Duodenal mucosa (tissue), 2 donors: ENCODE data around the gene MEIKIN.

Experiments
- H3K27ac ChIP-seq: one replicate; pipeline ENCODE4 v1.7.0; 2013; ENCODE audit warnings: low read depth, low read length
- H3K27me3 ChIP-seq, 2 donors: one replicate each; pipeline ENCODE4 v1.7.0; 2013; ENCODE audit warnings: low read length in 2 of 2, control low read depth in 1 of 2; ENCODE audit not compliant: insufficient read depth in 2 of 2, control insufficient read depth in 1 of 2
- H3K36me3 ChIP-seq, 2 donors: one replicate each; pipeline ENCODE4 v1.7.0; 2013; ENCODE audit warnings: low read length in 2 of 2, control low read depth in 1 of 2; ENCODE audit not compliant: insufficient read depth in 2 of 2, control insufficient read depth in 1 of 2
- H3K4me1 ChIP-seq, 2 donors: one replicate each; pipeline ENCODE4 v1.7.0; 2013; ENCODE audit warnings: low read length in 2 of 2, control low read depth in 1 of 2; ENCODE audit not compliant: insufficient read depth in 2 of 2, control insufficient read depth in 1 of 2
- H3K4me3 ChIP-seq, 2 donors: one replicate each; pipeline ENCODE4 v1.7.0; 2013; ENCODE audit warnings: low read length in 2 of 2, low read depth in 1 of 2
- H3K9ac ChIP-seq, 2 donors: one replicate each; pipeline ENCODE4 v1.7.0; 2013; ENCODE audit warnings: low read length in 2 of 2, low read depth in 1 of 2
- H3K9me3 ChIP-seq, 2 donors: one replicate each; pipeline ENCODE4 v1.7.0; 2013; ENCODE audit warnings: low read length in 2 of 2, control low read depth in 1 of 2; ENCODE audit not compliant: control insufficient read depth in 1 of 2

MEIKIN gene

DNA sequence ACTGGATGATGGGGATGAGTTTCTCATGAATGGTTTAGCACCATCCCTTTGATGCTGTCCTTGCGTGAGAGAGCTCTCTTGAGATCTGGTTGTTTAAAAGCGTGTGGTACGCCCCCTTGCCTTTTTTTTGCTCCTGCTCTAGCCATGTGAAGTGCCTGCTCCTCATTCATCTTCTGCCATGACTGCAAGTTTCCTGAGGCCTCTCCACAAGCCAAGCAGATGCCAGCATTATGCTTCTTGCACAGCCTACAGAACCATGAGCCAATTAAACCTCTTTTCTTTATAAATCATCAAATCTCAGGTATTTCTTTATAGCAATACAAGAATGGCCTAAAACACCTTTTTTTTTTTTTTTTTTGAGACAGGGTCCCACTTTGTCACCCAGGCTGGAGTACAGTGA, 181.5 kb downstream of the MEIKIN start:
- H3K27me3 ChIP-seq, result no peaks in the 10 kb centered on the region
- peaks cover 5 to 11% of the 10 kb centered on the region in 2 donors for H3K36me3 ChIP-seq
- H3K4me3 ChIP-seq, result no peak overlapping the region
- no peak overlapping the region for H3K9ac ChIP-seq
- H3K4me1 ChIP-seq, result peaks cover 0 to under 1% of the 10 kb centered on the region in 2 donors
- no peaks in the 10 kb centered on the region for H3K9me3 ChIP-seq
- no peak overlapping the region for H3K27ac ChIP-seq

DNA sequence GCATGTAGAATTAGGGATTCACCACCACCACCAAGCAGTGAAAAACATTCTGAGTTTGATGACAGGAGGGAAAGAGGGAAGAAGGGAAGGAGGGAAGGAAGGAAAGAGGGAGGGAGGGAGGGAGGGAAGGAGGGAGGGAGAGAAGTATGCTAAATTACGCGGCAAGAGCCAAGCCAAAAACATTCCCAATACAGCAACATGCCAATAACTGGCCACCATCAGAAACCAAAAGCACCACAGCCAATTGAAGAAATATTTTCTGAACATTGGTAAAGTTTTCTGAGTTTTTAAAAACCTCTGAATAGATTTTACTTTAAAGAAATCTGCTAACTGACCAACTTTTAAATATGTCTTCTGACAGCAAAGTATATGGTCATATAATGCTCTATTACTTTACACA, 184.7 kb downstream of the MEIKIN start:
- no peak overlapping the region for H3K9ac ChIP-seq
- H3K4me3 ChIP-seq, result no peak overlapping the region
- H3K27me3 ChIP-seq, result no peaks in the 10 kb centered on the region
- peaks cover 5 to 11% of the 10 kb centered on the region in 2 donors for H3K36me3 ChIP-seq
- H3K4me1 ChIP-seq, result peaks cover 0 to 9% of the 10 kb centered on the region in 2 donors
- H3K9me3 ChIP-seq, result no peaks in the 10 kb centered on the region
- H3K27ac ChIP-seq, result no peak overlapping the region

DNA sequence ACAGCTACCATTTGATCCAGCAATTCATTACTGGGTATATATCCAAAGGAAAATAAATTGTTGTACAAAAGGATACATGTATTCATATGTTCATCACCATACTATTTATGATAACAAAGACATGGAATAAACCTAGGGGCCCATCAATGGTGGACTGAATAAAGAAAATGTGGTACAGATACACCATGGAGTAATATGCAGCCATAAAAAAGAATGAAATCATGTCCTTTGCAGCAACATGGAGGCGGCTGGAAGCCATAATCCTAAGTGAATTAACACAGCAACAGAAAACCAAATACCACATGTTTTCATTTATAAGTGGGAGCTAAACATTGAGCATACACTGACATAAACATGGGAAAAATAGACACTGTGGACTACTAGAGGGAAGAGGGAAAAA, 185.8 kb downstream of the MEIKIN start:
- H3K9me3 ChIP-seq, result no peaks in the 10 kb centered on the region
- no peak overlapping the region for H3K9ac ChIP-seq
- H3K4me1 ChIP-seq, result peaks cover 0 to 9% of the 10 kb centered on the region in 2 donors
- H3K4me3 ChIP-seq, result no peak overlapping the region
- peaks cover under 1 to 11% of the 10 kb centered on the region in 2 donors for H3K36me3 ChIP-seq
- H3K27ac ChIP-seq, result no peak overlapping the region
- no peaks in the 10 kb centered on the region for H3K27me3 ChIP-seq

DNA sequence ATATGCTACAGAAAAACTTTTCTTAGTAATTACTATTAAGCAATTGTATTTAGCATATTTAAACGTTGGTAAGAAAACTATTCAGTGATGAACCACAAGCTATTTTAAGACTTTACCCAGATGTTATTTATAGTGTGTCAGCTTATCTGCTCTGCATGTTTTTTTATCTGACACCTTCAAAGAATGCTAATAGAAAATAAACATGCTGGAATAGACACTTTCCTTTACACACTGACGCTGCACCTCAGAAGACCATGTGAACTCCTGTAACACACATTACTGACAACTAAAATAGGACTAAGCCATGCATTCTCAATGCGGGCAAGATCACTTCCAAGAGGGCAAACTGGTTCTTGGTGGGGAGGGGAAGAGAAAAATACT, 187.0 kb downstream of the MEIKIN start:
- no peaks in the 10 kb centered on the region for H3K27me3 ChIP-seq
- H3K9me3 ChIP-seq, result no peaks in the 10 kb centered on the region
- H3K9ac ChIP-seq, result no peak overlapping the region
- H3K27ac ChIP-seq, result no peak overlapping the region
- H3K4me1 ChIP-seq, result peaks cover 0 to 9% of the 10 kb centered on the region in 2 donors
- H3K36me3 ChIP-seq, result no peaks in the 10 kb centered on the region
- no peak overlapping the region for H3K4me3 ChIP-seq

DNA sequence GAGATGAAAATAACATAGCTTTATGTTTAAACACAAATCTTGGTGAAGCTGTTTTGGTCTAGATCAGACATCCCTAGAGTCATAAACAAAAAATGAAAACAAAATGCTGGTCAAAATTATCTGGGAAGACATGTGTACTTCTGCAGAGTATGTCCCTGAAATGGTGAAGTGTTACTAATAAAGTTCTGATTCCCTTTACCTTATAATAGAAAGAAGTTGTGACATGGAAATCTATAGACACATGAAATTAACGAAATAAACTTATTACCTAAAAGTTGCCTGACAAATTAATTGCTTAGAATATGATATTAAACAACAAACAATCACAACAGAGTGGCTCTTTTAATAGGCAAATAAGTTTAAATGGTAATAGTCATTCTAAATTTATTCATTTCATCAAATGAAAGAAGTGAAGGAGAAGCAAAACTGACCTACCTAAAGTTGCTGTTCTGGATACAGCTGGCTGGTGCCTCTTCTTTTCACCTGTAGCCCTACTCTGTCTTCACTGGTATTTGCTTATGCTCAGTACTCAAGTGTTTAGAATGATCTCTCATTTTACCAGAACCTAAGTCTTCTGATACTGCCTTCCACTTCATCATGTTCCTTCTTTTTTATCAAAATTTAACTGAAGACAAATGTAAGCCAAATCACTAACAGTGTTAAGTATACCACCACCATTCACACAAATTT, 187.5 kb downstream of the MEIKIN start:
- H3K36me3 ChIP-seq, result no peaks in the 10 kb centered on the region
- H3K9me3 ChIP-seq, result no peaks in the 10 kb centered on the region
- no peaks in the 10 kb centered on the region for H3K27me3 ChIP-seq
- no peak overlapping the region for H3K4me3 ChIP-seq
- no peak overlapping the region for H3K27ac ChIP-seq
- H3K9ac ChIP-seq, result no peak overlapping the region
- peaks cover 0 to 9% of the 10 kb centered on the region in 2 donors for H3K4me1 ChIP-seq
